AG04449 (cell line): ENCODE data around the gene CHI3L1.

ENCODE experiments used
- CTCF ChIA-PET: fragments of 350-600 bp; formaldehyde crosslinking; extraction: SDS; loops from one replicate; lab custom pipeline; 2021; ENCODE audit warnings: antibody characterized with exemption; lab: Yijun Ruan, JAX
- POLR2A ChIA-PET: fragments of 400-600, 350-600 bp; formaldehyde crosslinking; extraction: SDS; loops from one replicate; lab custom pipeline; 2020; ENCODE audit warnings: antibody characterized with exemption, inconsistent platforms; lab: Yijun Ruan, JAX
- DNase-seq: peaks from one replicate; pipeline ENCODE4 v3.0.0-alpha.2; 2010; ENCODE audit warnings: low read depth, low spot score
- H3K4me3 ChIP-seq: 2 replicates; pipeline ENCODE4 v1.5.1; 2011; ENCODE audit warnings: low read depth, mild to moderate bottlenecking, control low read depth, low read length
- TF ChIP-seq, protein P1 (sequence below): IDR thresholded peaks from one replicate; pipeline ENCODE4 v1.5.1; 2011; ENCODE audit warnings: mild to moderate bottlenecking, moderate library complexity, low read length, control low read depth, inconsistent platforms; ENCODE audit not compliant: insufficient read depth; ENCODE audit errors: missing control alignments

The CHI3L1 gene

DNA sequence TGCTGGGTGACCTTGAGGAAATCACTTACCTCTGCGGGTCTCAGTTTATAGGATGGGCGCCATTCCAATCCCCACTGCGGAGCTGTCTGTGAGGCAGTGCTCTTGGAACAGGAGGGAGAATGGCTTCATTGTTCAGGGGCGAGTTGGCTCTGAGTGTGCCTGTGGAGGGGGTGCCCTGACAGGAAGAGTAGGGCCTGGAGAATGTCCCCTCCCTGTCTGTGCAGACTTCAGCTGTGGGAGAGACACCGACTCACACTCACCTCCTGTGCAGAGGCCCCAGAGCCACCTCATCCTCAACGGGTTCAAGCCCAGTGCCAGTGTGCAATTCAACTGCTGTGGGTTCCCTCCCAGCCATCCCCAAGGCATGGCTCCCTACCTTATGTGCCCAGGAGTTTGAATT is 41.8 kb downstream of the CHI3L1 start:
- ChIA-PET POLR2A (no interaction called here), CTCF (interaction anchor here (1.0 to 1.8 kb wide), 6 partner anchors 8 to 124 kb away, joined by 3 to 5 read pairs (median 4); no protein-coding TSS in a partner anchor)
- TF ChIP-seq, protein P1, sequence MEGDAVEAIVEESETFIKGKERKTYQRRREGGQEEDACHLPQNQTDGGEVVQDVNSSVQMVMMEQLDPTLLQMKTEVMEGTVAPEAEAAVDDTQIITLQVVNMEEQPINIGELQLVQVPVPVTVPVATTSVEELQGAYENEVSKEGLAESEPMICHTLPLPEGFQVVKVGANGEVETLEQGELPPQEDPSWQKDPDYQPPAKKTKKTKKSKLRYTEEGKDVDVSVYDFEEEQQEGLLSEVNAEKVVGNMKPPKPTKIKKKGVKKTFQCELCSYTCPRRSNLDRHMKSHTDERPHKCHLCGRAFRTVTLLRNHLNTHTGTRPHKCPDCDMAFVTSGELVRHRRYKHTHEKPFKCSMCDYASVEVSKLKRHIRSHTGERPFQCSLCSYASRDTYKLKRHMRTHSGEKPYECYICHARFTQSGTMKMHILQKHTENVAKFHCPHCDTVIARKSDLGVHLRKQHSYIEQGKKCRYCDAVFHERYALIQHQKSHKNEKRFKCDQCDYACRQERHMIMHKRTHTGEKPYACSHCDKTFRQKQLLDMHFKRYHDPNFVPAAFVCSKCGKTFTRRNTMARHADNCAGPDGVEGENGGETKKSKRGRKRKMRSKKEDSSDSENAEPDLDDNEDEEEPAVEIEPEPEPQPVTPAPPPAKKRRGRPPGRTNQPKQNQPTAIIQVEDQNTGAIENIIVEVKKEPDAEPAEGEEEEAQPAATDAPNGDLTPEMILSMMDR, result no peak
- H3K4me3 ChIP-seq, result no peak overlapping the region
- DNase-seq, result no peak

DNA sequence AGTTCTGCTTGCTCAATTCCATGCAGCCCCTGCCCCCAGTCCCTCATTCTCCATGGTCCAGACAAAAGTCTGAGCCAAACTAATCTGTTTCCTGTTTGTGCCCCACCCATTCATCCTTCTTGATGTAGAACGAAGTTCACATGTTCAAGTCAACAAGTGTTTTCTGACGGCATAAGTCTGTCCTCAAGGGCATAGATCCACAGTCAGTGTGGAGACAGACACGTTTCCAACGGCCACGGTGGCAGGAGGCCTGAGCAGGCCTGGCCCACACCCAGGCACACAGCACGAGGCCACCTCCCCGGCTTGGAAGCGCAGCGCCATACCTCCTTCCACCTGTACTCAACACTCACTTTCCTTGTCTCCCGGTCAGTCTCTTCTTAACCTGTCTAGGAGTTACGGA is 42.9 kb downstream of the CHI3L1 start:
- no peak for DNase-seq
- ChIA-PET CTCF (interaction anchor here (1.1 to 1.8 kb wide), 6 partner anchors 8 to 29 kb away, joined by 3 to 5 read pairs (median 4); no protein-coding TSS in a partner anchor), POLR2A (no interaction called here)
- TF ChIP-seq, protein P1, result no peak
- no peak overlapping the region for H3K4me3 ChIP-seq

- TF ChIP-seq, protein P1, result no peak
- ChIA-PET POLR2A (no interaction called here), CTCF (interaction anchor here (1.3 to 1.8 kb wide), 4 partner anchors 9 to 19 kb away, joined by 3 to 5 read pairs (median 4); no protein-coding TSS in a partner anchor)
- no peak overlapping the region for H3K4me3 ChIP-seq
- DNase-seq, result no peak
Measured at GRCh38 chr1:203142684-203143408, 43.7 kb downstream of the CHI3L1 start.

DNA sequence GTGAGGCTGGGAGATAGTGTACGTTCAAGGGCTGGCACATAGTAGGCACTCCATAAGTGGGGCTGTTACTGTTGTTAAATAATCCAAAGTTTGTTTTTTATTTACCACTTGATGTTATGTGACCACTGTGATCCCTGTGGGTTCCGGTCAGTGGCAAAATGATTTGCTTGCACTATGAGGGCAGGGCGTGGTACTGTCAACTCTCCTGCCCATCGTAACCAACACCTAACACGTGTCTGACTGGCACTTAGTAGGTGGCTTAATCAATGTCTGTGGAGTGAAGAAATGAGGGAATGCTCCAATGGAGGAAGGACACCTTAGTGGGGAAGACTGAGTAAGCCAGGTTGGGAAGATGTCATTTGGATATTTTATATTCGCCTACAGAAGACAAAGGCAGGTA is 44.4 kb downstream of the CHI3L1 start:
- TF ChIP-seq, protein P1, result no peak
- DNase-seq, result no peak
- no peak overlapping the region for H3K4me3 ChIP-seq
- ChIA-PET CTCF (interaction anchor here (1.3 to 2.5 kb wide), 5 partner anchors 9 to 126 kb away, joined by 3 to 12 read pairs (median 5); no protein-coding TSS in a partner anchor), POLR2A (no interaction called here)

DNA sequence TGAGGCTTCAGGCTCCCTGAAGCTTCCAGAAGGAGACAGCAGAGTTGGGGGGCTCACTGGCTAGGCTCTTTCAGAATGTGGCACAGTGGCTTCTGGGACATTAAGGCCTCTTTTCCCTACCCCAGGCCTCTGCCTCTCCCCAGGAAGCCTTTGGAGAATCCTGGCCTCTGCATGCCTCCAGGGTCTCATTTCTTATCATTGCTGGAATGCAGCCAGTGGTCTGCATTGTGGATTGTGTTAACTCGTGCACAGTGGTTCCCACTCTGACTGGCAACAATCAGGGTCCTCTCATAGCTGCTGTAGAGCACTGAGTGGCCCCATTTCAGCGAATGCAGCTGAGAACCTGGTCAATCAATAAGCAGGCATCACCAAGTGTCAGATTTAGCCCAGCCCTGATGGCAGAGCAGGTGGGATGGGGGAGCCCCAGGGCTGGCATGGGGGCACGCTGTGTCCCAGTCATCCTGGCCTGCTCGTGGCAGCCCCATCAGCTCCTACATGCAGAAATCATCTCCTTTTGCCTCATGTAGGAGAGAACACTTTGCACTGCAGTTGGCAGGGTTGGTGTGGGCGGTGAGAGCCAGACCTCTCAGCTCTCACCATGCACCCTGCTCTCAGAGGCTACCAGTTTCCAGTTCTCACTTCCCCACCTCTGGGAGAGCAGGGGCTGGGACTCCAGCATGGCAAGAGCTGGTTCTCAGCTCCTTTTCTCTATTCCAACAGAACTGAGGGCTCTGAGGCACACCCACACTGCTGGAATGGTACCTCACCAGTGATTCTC is 45.6 kb downstream of the CHI3L1 start:
- ChIA-PET CTCF (interaction anchor here (0.8 to 2.5 kb wide), 6 partner anchors 8 to 127 kb away, joined by 3 to 12 read pairs (median 4); no protein-coding TSS in a partner anchor), POLR2A (no interaction called here)
- DNase-seq, result no peak
- H3K4me3 ChIP-seq, result no peak overlapping the region
- TF ChIP-seq, protein P1, result no peak
